Thyroid gland (tissue), 4 donors: ENCODE results near the gene TNFRSF25.

Experiments
- POLR2A ChIP-seq, 2 donors: fragments of 450-650 bp; IDR thresholded peaks; one replicate each; pipeline ENCODE4 v1.6.1; 2017; ENCODE audit warnings: antibody characterized with exemption in 2 of 2, mild to moderate bottlenecking in 2 of 2, moderate library complexity in 1 of 2
- TF ChIP-seq, protein P1 (sequence below), 6 experiments: fragments of 200-600 bp in 3 of 6; fragments of 450-650 bp in 3 of 6; sonication (generic) in 3 of 6; IDR thresholded peaks; one replicate each; pipeline ENCODE4 v1.5.1; 2016 to 2019; ENCODE audit warnings: antibody characterized with exemption in 6 of 6, mild to moderate bottlenecking in 2 of 6, inconsistent platforms in 1 of 6, moderate library complexity in 1 of 6

DNA sequence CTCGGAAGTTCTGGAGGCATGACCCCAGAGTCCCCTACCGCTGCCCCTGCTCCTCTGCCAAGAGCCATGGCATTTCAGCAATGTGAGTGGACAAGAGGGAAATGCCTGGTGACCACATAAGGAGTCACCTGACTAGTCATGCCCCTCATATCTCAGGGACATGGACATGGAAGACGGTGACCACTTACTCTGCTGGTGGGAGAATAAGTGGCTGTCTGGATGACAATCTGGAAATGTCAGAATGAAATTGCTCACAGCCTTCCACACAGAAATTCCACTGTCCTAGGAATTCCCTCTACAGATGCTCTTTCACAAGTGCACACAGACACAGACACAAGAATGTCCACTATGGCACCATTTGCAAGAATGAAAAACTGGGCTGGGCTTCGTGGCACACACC lies 49.8 kb upstream of the TNFRSF25 start:
- TF ChIP-seq, protein P1, sequence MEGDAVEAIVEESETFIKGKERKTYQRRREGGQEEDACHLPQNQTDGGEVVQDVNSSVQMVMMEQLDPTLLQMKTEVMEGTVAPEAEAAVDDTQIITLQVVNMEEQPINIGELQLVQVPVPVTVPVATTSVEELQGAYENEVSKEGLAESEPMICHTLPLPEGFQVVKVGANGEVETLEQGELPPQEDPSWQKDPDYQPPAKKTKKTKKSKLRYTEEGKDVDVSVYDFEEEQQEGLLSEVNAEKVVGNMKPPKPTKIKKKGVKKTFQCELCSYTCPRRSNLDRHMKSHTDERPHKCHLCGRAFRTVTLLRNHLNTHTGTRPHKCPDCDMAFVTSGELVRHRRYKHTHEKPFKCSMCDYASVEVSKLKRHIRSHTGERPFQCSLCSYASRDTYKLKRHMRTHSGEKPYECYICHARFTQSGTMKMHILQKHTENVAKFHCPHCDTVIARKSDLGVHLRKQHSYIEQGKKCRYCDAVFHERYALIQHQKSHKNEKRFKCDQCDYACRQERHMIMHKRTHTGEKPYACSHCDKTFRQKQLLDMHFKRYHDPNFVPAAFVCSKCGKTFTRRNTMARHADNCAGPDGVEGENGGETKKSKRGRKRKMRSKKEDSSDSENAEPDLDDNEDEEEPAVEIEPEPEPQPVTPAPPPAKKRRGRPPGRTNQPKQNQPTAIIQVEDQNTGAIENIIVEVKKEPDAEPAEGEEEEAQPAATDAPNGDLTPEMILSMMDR (IDR thresholded peaks at IDR 0.05), result no peak
- no peak for TF ChIP-seq POLR2A (IDR thresholded peaks at IDR 0.05)
